Testis (tissue), 2 donors: ENCODE measurements around the gene POLR1E.

Experiments used
- POLR2A ChIP-seq: fragments of 450-650 bp; IDR thresholded peaks from one replicate; pipeline ENCODE4 v1.6.1; 2017; ENCODE audit warnings: antibody characterized with exemption, mild to moderate bottlenecking, moderate library complexity
- TF ChIP-seq, protein P1 (sequence below), 3 experiments: fragments of 450-650 bp in 2 of 3; fragments of 200-600 bp in 1 of 3; sonication (generic) in 1 of 3; IDR thresholded peaks; one replicate each; pipeline ENCODE4 v1.5.1; 2016 to 2019; ENCODE audit warnings: antibody characterized with exemption in 3 of 3, mild to moderate bottlenecking in 2 of 3, moderate library complexity in 1 of 3

- TF ChIP-seq, protein P1, sequence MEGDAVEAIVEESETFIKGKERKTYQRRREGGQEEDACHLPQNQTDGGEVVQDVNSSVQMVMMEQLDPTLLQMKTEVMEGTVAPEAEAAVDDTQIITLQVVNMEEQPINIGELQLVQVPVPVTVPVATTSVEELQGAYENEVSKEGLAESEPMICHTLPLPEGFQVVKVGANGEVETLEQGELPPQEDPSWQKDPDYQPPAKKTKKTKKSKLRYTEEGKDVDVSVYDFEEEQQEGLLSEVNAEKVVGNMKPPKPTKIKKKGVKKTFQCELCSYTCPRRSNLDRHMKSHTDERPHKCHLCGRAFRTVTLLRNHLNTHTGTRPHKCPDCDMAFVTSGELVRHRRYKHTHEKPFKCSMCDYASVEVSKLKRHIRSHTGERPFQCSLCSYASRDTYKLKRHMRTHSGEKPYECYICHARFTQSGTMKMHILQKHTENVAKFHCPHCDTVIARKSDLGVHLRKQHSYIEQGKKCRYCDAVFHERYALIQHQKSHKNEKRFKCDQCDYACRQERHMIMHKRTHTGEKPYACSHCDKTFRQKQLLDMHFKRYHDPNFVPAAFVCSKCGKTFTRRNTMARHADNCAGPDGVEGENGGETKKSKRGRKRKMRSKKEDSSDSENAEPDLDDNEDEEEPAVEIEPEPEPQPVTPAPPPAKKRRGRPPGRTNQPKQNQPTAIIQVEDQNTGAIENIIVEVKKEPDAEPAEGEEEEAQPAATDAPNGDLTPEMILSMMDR (IDR thresholded peaks at IDR 0.05): no peak
- TF ChIP-seq POLR2A: no peak
Observed at GRCh38 chr9:37543468-37543867, 57.7 kb downstream of the POLR1E start.
